ENCODE results near the gene GPX8. TPM values are rescaled to one million over a fixed set of nuclear protein-coding genes. Genes with fewer than 3 reads are reported as not detected.

The GPX8 gene
- total RNA-seq, 1 experiment from 2014 or later: 24.8 TPM

DNA sequence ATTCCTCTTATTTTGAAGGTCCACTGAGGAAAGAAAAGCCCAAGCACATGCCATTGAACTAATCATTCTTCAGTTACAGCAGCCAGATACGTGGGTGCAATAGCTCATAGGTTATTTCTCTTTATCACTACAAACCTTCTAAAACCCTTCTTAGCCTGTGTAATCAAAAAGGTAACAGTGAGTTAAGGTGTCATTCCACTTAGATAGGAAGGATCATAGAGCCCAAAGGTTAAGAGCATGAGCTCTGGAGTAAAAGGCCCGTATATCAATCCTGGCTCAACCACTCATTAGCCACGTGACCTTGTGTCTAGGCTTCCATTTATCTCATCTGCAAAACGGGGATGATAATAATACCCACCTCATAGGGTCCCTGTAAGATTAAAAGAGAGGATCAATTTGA is 2.7 kb downstream of the GPX8 start:
- H3K27me3 ChIP-seq (ENCODE audit: control insufficient read depth, insufficient read depth, low read length): no peaks in the 10 kb centered on the region
- TF ChIP-seq TCF7L2 (IDR thresholded peaks at IDR 0.05; ENCODE audit: low read depth, low read length): no peak
- TF ChIP-seq, protein P1, sequence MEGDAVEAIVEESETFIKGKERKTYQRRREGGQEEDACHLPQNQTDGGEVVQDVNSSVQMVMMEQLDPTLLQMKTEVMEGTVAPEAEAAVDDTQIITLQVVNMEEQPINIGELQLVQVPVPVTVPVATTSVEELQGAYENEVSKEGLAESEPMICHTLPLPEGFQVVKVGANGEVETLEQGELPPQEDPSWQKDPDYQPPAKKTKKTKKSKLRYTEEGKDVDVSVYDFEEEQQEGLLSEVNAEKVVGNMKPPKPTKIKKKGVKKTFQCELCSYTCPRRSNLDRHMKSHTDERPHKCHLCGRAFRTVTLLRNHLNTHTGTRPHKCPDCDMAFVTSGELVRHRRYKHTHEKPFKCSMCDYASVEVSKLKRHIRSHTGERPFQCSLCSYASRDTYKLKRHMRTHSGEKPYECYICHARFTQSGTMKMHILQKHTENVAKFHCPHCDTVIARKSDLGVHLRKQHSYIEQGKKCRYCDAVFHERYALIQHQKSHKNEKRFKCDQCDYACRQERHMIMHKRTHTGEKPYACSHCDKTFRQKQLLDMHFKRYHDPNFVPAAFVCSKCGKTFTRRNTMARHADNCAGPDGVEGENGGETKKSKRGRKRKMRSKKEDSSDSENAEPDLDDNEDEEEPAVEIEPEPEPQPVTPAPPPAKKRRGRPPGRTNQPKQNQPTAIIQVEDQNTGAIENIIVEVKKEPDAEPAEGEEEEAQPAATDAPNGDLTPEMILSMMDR (IDR thresholded peaks at IDR 0.05): no peak
- no peak for TF ChIP-seq POLR2AphosphoS5 (IDR thresholded peaks at IDR 0.05; ENCODE audit: low read depth, low read length)
- no peak for TF ChIP-seq SIN3A (IDR thresholded peaks at IDR 0.05; ENCODE audit: borderline replicate concordance, insufficient read depth, low read depth, low read length)
- TF ChIP-seq, protein P2, sequence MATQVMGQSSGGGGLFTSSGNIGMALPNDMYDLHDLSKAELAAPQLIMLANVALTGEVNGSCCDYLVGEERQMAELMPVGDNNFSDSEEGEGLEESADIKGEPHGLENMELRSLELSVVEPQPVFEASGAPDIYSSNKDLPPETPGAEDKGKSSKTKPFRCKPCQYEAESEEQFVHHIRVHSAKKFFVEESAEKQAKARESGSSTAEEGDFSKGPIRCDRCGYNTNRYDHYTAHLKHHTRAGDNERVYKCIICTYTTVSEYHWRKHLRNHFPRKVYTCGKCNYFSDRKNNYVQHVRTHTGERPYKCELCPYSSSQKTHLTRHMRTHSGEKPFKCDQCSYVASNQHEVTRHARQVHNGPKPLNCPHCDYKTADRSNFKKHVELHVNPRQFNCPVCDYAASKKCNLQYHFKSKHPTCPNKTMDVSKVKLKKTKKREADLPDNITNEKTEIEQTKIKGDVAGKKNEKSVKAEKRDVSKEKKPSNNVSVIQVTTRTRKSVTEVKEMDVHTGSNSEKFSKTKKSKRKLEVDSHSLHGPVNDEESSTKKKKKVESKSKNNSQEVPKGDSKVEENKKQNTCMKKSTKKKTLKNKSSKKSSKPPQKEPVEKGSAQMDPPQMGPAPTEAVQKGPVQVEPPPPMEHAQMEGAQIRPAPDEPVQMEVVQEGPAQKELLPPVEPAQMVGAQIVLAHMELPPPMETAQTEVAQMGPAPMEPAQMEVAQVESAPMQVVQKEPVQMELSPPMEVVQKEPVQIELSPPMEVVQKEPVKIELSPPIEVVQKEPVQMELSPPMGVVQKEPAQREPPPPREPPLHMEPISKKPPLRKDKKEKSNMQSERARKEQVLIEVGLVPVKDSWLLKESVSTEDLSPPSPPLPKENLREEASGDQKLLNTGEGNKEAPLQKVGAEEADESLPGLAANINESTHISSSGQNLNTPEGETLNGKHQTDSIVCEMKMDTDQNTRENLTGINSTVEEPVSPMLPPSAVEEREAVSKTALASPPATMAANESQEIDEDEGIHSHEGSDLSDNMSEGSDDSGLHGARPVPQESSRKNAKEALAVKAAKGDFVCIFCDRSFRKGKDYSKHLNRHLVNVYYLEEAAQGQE (IDR thresholded peaks at IDR 0.05; ENCODE audit: insufficient read depth in 1 of 2, low read depth in 2 of 2, low read length in 1 of 2): no peak
- no peaks in the 10 kb centered on the region for H3K9me3 ChIP-seq (ENCODE audit: control insufficient read depth, insufficient read depth, low read depth, low read length)
- POLR2A ChIA-PET: no interaction called here
- no TSS peak for BruUV-seq (replicated peaks)
- H3K27ac ChIP-seq (ENCODE audit: low read length): no peak overlapping the region
- intact Hi-C loops (cut with micrococcal nuclease; ENCODE audit: unreplicated experiment): no loop called here
- H3K36me3 ChIP-seq (ENCODE audit: control insufficient read depth, insufficient read depth, low read length): peaks cover 10% of the 10 kb centered on the region; the same call in 1 of the 2 replicates
- no peak for ATAC-seq
- no peak for DNase-seq (ENCODE audit: low read depth, low spot score)
- H3K4me1 ChIP-seq (ENCODE audit: control insufficient read depth, insufficient read depth, low read length): peaks cover 5% of the 10 kb centered on the region; the same call in 1 of the 2 replicates
- in situ Hi-C loops (cut with HindIII; ENCODE audit: low pct_unique_long_range_greater_than_20kb, low sequenced_read_pairs): no loop called here
- H3K4me3 ChIP-seq (ENCODE audit: low read depth in 2 of 2, low read length in 2 of 2): no peak overlapping the region
- CTCF ChIA-PET: no interaction called here

DNA sequence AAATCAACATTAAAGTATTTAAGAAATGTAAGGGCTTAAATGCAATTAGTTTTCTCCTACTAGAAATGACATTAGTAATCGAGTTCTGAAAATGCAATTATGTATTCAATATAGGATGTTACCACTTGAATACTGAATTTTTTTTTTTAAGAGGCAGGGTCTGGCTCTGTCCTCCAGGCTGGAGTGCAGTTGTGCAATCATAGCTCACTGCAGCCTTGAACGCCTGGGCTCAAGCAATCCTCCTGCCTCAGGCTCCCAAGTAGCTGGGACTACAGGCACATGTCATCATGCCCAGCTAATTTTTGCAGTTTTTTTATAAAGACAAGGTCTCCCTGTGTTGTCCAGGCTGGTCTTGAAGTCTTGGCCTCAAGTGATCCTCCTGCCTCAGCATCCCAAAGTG is 11.5 kb downstream of the GPX8 start:
- no peak for TF ChIP-seq SIN3A (IDR thresholded peaks at IDR 0.05; ENCODE audit: borderline replicate concordance, insufficient read depth, low read depth, low read length)
- TF ChIP-seq, protein P2 (IDR thresholded peaks at IDR 0.05; ENCODE audit: insufficient read depth in 1 of 2, low read depth in 2 of 2, low read length in 1 of 2): no peak
- TF ChIP-seq, protein P1 (IDR thresholded peaks at IDR 0.05): no peak
- no peak for TF ChIP-seq TCF7L2 (IDR thresholded peaks at IDR 0.05; ENCODE audit: low read depth, low read length)
- no peak for TF ChIP-seq POLR2AphosphoS5 (IDR thresholded peaks at IDR 0.05; ENCODE audit: low read depth, low read length)
- BruUV-seq (replicated peaks): no TSS peak
- DNase-seq (ENCODE audit: low read depth, low spot score): no peak
- peaks cover 17% of the 10 kb centered on the region for H3K4me1 ChIP-seq (ENCODE audit: control insufficient read depth, insufficient read depth, low read length)
- intact Hi-C loops (cut with micrococcal nuclease; ENCODE audit: unreplicated experiment) (no loop called here), in situ Hi-C loops (cut with HindIII; ENCODE audit: low pct_unique_long_range_greater_than_20kb, low sequenced_read_pairs) (no loop called here)
- H3K27ac ChIP-seq (ENCODE audit: low read length): no peak overlapping the region
- POLR2A ChIA-PET: no interaction called here
- H3K9me3 ChIP-seq (ENCODE audit: control insufficient read depth, insufficient read depth, low read depth, low read length): no peaks in the 10 kb centered on the region
- no peak for ATAC-seq
- no peaks in the 10 kb centered on the region for H3K27me3 ChIP-seq (ENCODE audit: control insufficient read depth, insufficient read depth, low read length)
- CTCF ChIA-PET: interaction anchor here (0.6 to 1.9 kb wide), 2 partner anchors 12 to 1753 kb away, joined by 3 to 6 read pairs; partner anchors contain the start of gene GPX8
- no peak overlapping the region for H3K4me3 ChIP-seq (ENCODE audit: low read depth in 2 of 2, low read length in 2 of 2)
- H3K36me3 ChIP-seq (ENCODE audit: control insufficient read depth, insufficient read depth, low read length): no peaks in the 10 kb centered on the region
